Measurements from ENCODE around the gene ZBTB18.
"Not testable (repeated sequence)": the region's sequence is repeated elsewhere in the genome, so short reads cannot be mapped to it uniquely, and the experiment has no call there.

Gene ZBTB18

GRCh38 chr1:244030481-244031040, 20.5 kb upstream of the ZBTB18 start:
- in situ Hi-C loops (cut with MboI; ENCODE audit: low pct_unique_long_range_greater_than_20kb, low sequenced_read_pairs, unreplicated experiment) = no loop called here
- DNase-seq (ENCODE audit: low spot score) = no peak
- TF ChIP-seq CTCF (IDR thresholded peaks at IDR 0.05; ENCODE audit: extremely low read depth, insufficient read depth, missing control alignments) = no peak

DNA sequence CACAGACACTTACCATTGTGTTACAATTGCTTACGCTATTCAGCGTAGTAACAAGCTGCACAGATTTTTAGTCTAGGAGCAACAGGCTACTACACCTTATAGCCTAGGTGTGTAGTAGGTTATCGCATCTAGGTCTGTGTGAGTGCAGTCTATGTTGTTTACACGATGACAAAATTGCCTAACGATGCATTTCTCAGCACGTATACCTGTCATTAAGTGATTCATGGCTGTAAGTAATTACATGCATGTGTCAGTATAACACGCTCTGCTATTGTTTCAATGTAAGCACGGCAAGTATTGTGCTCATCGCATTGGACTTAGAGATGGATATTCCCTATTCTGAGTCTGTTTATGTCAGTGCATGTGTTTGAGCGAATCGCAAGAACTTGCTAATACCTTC, 15.7 kb upstream of the ZBTB18 start:
- TF ChIP-seq CTCF (IDR thresholded peaks at IDR 0.05; ENCODE audit: extremely low read depth, insufficient read depth, missing control alignments) = no peak
- in situ Hi-C loops (cut with MboI; ENCODE audit: low pct_unique_long_range_greater_than_20kb, low sequenced_read_pairs, unreplicated experiment) = no loop called here

GRCh38 chr1:244037252-244037651, 13.8 kb upstream of the ZBTB18 start:
- in situ Hi-C loops (cut with MboI; ENCODE audit: low pct_unique_long_range_greater_than_20kb, low sequenced_read_pairs, unreplicated experiment) = no loop called here
- no peak for DNase-seq (ENCODE audit: low spot score)
- no peak for TF ChIP-seq CTCF (IDR thresholded peaks at IDR 0.05; ENCODE audit: extremely low read depth, insufficient read depth, missing control alignments)

More for the DNA sequence above, 15.7 kb upstream of the ZBTB18 start:
- DNase-seq (ENCODE audit: low spot score) = no peak

- in situ Hi-C loops (cut with MboI; ENCODE audit: low pct_unique_long_range_greater_than_20kb, low sequenced_read_pairs, unreplicated experiment) = no loop called here
- no peak for TF ChIP-seq CTCF (IDR thresholded peaks at IDR 0.05; ENCODE audit: extremely low read depth, insufficient read depth, missing control alignments)
- no peak for DNase-seq (ENCODE audit: low spot score)
Measured at GRCh38 chr1:244041466-244042120, 9.5 kb upstream of the ZBTB18 start.

GRCh38 chr1:244042293-244042692, 8.8 kb upstream of the ZBTB18 start:
- in situ Hi-C loops (cut with MboI; ENCODE audit: low pct_unique_long_range_greater_than_20kb, low sequenced_read_pairs, unreplicated experiment) = no loop called here
- no peak for TF ChIP-seq CTCF (IDR thresholded peaks at IDR 0.05; ENCODE audit: extremely low read depth, insufficient read depth, missing control alignments)

GRCh38 chr1:244044423-244044822, 6.7 kb upstream of the ZBTB18 start:
- DNase-seq (ENCODE audit: low spot score) = no peak
- TF ChIP-seq CTCF (IDR thresholded peaks at IDR 0.05; ENCODE audit: extremely low read depth, insufficient read depth, missing control alignments) = no peak
- in situ Hi-C loops (cut with MboI; ENCODE audit: low pct_unique_long_range_greater_than_20kb, low sequenced_read_pairs, unreplicated experiment) = no loop called here

More at GRCh38 chr1:244042293-244042692, 8.8 kb upstream of the ZBTB18 start:
- no peak for DNase-seq (ENCODE audit: low spot score)

DNA sequence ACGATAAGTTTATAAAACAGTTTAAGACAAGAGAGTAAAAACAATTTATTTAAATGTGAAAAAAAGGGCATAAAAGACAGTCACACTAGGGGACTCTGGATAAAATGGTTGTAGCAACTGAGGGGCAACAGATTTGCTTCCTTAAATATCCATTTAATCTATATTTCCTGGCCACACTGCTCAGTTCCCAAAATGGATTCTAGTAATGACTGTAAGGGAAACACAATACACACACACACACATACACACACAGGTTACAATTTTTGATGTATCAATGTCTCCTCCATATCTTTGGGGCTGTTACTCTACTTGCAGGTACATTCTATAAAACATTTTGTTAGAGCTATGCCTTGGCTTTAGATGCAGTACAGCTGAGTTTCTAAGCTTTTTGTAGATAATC, 4.8 kb upstream of the ZBTB18 start:
- DNase-seq (ENCODE audit: low spot score); in situ Hi-C loops (cut with MboI; ENCODE audit: low pct_unique_long_range_greater_than_20kb, low sequenced_read_pairs, unreplicated experiment): not testable (repeated sequence)
